RCC 7860 (cell line): Measurements from ENCODE around the gene KLK2.

Source experiments
- DNase-seq: peaks from one replicate; pipeline ENCODE4 v3.0.0-alpha.2; 2015; ENCODE audit warnings: low spot score
- FAIRE-seq: peaks from 2 replicates; lab custom pipeline; 2012; peaks lifted over from hg19 to GRCh38; lab: Jason Lieb, UNC

Gene KLK2

GRCh38 chr19:50844296-50844935 is 28.8 kb upstream of the KLK2 start:
- no peak for DNase-seq
- FAIRE-seq, result no peak

- DNase-seq (no peak), FAIRE-seq (no peak)
Measured at GRCh38 chr19:50850738-50851137, 22.5 kb upstream of the KLK2 start.

- no peak for FAIRE-seq
- DNase-seq, result no peak
Measured at GRCh38 chr19:50851620-50852019, 21.6 kb upstream of the KLK2 start.

GRCh38 chr19:50854636-50855410 is 18.4 kb upstream of the KLK2 start, which contains the start of gene KLK3:
KLK3 (plus strand) TSS chr19:50854915; CDS start chr19:50854956, 41 bp downstream.
- DNase-seq, result no peak

GRCh38 chr19:50857366-50857765 is 15.9 kb upstream of the KLK2 start:
- DNase-seq (no peak), FAIRE-seq (no peak)

More at GRCh38 chr19:50854636-50855410, 18.4 kb upstream of the KLK2 start, which contains the start of gene KLK3:
- FAIRE-seq, result no peak

- FAIRE-seq (no peak), DNase-seq (no peak)
Measured at GRCh38 chr19:50858886-50859285, 14.4 kb upstream of the KLK2 start.

GRCh38 chr19:50859849-50860248 is 13.4 kb upstream of the KLK2 start:
- FAIRE-seq, result no peak

GRCh38 chr19:50861010-50861409 is 12.2 kb upstream of the KLK2 start:
- FAIRE-seq (no peak), DNase-seq (no peak)

More at GRCh38 chr19:50859849-50860248, 13.4 kb upstream of the KLK2 start:
- DNase-seq, result no peak

- FAIRE-seq (no peak), DNase-seq (no peak)
Measured at GRCh38 chr19:50861496-50862286, 11.5 kb upstream of the KLK2 start.

- no peak for DNase-seq
- no peak for FAIRE-seq
Measured at GRCh38 chr19:50869479-50869878, 3.8 kb upstream of the KLK2 start.

GRCh38 chr19:50870417-50871089 is 2.7 kb upstream of the KLK2 start:
- DNase-seq, result no peak
- no peak for FAIRE-seq

- FAIRE-seq (no peak), DNase-seq (no peak)
Measured at GRCh38 chr19:50874211-50874610, 972 bp downstream of the KLK2 start.

- FAIRE-seq, result no peak
- no peak for DNase-seq
Measured at GRCh38 chr19:50875795-50876422, 2.7 kb downstream of the KLK2 start.

GRCh38 chr19:50876456-50876855 is 3.2 kb downstream of the KLK2 start:
- DNase-seq (no peak), FAIRE-seq (no peak)

- no peak for DNase-seq
- FAIRE-seq, result no peak
Measured at GRCh38 chr19:50877338-50877737, 4.1 kb downstream of the KLK2 start.

GRCh38 chr19:50878851-50879250 is 5.6 kb downstream of the KLK2 start:
- no peak for FAIRE-seq
- DNase-seq, result no peak

GRCh38 chr19:50880241-50880640 is 7.0 kb downstream of the KLK2 start:
- FAIRE-seq (no peak), DNase-seq (no peak)

- FAIRE-seq, result no peak
- DNase-seq, result no peak
Measured at GRCh38 chr19:50882188-50882587, 8.9 kb downstream of the KLK2 start.

- FAIRE-seq (no peak), DNase-seq (no peak)
Measured at GRCh38 chr19:50889638-50890037, 16.4 kb downstream of the KLK2 start.
